Kidney epithelial cell (primary cell): ENCODE results near the gene CREB5. TPM values are rescaled to one million over a fixed set of nuclear protein-coding genes. Genes with fewer than 3 reads are reported as not detected.

Experiments used
- DNase-seq: peaks from one replicate; pipeline ENCODE4 v3.0.0-alpha.2; 2010; ENCODE audit warnings: low read depth
- H3K27me3 ChIP-seq: 2 replicates; pipeline ENCODE4 v1.6.0; 2011; ENCODE audit warnings: low read length; ENCODE audit not compliant: control insufficient read depth, insufficient read depth
- H3K36me3 ChIP-seq: 2 replicates; pipeline ENCODE4 v1.5.1; 2011; ENCODE audit warnings: low read length; ENCODE audit not compliant: control insufficient read depth, insufficient read depth
- H3K4me3 ChIP-seq: 2 replicates; pipeline ENCODE4 v1.5.1; 2011; ENCODE audit warnings: low read depth, mild to moderate bottlenecking, control low read depth, low read length
- CTCF ChIP-seq: IDR thresholded peaks from 2 replicates; pipeline ENCODE4 v1.5.1; 2011; ENCODE audit warnings: mild to moderate bottlenecking, moderate library complexity, low read length, control low read depth, inconsistent platforms; ENCODE audit not compliant: insufficient read depth, poor library complexity, severe bottlenecking
- total RNA-seq: library from RNA; depleted of rRNA; stranded (reverse); fragments of >200 nt; gene quantifications from 2 replicates; pipeline ENCODE4 v1.2.3, GENCODE V29; 2015

Gene CREB5
- total RNA-seq, 1 donor from 2014 or later: 27.9 TPM

DNA sequence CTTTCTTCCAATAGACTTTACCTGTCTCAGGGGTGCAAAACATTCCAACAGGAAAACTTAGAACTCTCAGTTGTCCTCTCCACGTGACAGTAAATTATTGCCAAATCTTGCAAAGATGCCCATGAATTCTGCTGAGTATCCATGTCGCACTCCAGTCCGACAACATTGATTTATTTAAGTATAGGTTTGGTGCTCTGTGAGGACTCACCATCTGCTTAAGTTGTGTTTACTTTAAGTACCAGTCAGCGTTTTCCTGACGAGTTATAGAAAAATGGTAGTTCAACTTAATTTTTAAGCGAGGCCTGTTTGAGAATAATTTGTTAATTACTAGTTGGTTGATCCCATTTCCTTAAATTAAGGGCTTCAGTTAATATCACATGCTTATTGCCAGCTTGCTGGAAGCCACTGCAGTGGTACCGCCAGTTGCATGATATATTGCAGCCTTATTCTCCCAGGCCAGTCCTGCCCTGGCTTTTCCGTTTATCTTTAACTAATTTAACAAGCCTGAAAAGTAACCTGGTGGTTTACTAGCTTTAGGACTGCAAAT lies 27.8 kb downstream of the CREB5 start:
- DNase-seq: no peak
- Histone ChIP-seq H3K4me3 (no peak overlapping the region), H3K27me3 (no peaks in the 10 kb centered on the region), H3K36me3 (no peaks in the 10 kb centered on the region)
- TF ChIP-seq CTCF: no peak

DNA sequence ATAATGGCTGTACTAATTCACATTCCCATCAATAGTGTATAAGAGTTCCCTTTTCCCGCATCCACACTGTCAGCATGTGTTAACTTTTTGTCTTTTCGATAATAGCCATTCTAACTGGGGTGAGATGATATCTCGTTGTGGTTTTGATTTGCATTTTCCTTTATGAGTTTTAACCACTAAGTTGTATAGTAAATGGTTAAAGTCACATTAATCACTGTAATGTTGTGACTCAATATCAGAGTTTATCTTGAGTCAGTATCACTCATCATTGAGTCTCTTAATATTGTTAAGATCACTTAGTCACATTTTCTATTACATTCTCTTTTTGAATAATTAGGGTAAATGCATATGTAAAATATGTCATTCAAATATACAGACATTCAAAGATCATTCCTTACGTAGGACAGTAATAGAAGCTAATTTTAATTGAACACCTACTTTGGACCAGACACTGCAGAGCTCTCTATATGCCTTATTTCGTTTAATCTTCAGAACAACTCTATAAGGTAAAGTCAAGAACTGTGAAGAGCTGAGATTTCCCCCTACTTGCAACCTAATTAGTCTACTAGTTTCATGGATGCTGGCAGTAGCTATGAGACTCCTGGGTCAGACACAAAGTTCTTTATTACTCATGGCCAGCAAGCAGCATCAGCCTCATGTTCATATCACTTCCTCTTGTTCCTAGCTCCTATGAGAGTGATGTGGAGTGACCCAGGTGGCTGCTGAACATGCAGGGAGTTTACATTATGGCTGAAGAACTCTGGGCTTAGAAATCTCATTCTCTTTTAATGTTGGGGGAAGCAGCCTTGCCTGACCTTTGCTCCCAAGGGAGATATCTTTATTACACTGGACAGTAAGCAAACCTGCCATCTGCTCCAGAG lies 30.5 kb downstream of the CREB5 start:
- Histone ChIP-seq H3K27me3 (no peaks in the 10 kb centered on the region), H3K4me3 (no peak overlapping the region), H3K36me3 (no peaks in the 10 kb centered on the region)
- no peak for DNase-seq
- no peak for TF ChIP-seq CTCF

DNA sequence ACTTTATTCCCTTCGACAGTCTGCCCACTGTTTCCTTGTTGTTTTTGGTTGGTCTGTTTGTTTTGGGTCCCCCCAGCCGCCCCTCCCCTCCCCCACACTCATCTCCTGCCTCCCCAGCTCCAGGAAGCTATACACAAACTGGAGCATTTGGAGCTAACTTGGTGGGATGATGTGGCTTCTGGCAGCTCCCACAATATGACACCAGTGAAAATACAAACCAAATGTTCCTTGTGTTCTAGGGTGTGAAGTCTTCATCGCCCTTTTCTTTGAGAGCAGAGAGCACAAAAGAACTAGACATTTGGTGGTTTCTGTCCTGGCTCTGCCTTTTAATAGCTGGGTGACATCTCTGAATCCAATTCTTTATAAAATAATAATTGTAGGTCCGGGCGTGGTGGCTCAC lies 33.8 kb downstream of the CREB5 start:
- Histone ChIP-seq H3K36me3 (no peaks in the 10 kb centered on the region), H3K27me3 (no peaks in the 10 kb centered on the region), H3K4me3 (no peak overlapping the region)
- DNase-seq: no peak
- TF ChIP-seq CTCF: no peak

- Histone ChIP-seq H3K27me3 (no peaks in the 10 kb centered on the region), H3K4me3 (no peak overlapping the region), H3K36me3 (no peaks in the 10 kb centered on the region)
- TF ChIP-seq CTCF: no peak
- DNase-seq: no peak
Measured at GRCh38 chr7:28447071-28447470, 34.8 kb downstream of the CREB5 start.

DNA sequence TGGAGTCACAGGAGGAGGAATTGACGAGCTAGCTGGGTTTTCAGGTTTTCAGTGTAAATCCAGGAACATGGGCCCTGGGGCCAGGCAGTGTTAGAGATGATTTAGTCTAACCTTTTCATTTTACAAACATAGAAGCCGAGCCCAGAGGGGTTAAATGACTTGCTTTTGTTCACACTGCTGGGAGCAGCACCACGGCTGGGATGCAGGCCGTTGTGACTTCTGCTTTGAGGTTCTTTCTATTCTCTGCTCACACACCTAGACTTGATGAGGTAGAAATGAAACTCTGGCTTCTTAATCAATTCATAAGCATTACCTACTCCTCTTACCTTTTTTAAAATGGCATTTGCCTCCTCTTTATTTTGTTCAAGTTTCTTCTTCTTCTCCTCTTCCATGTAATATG lies 36.4 kb downstream of the CREB5 start:
- no peaks in the 10 kb centered on the region for H3K27me3 ChIP-seq
- no peak overlapping the region for H3K4me3 ChIP-seq
- no peaks in the 10 kb centered on the region for H3K36me3 ChIP-seq
- no peak for TF ChIP-seq CTCF
- DNase-seq: no peak
